Measurements from ENCODE around the gene TMEM91. TPM values are rescaled to one million over a fixed set of nuclear protein-coding genes. Genes with fewer than 3 reads are reported as not detected.

Gene TMEM91
- total RNA-seq, 1 donor from 2014 or later = 9.2 TPM

GRCh38 chr19:41431426-41432386, 55.4 kb downstream of the TMEM91 start:
- DNase-seq (ENCODE audit: extremely low spot score, unreplicated experiment) = no peak
- no peaks in the 10 kb centered on the region for H3K27me3 Mint-ChIP-seq (ENCODE audit: unreplicated experiment)
- peaks cover 9% of the 10 kb centered on the region for H3K4me1 Mint-ChIP-seq (ENCODE audit: unreplicated experiment)
- peaks cover 4% of the 10 kb centered on the region for H3K36me3 Mint-ChIP-seq (ENCODE audit: unreplicated experiment)
- no peaks in the 10 kb centered on the region for H3K9me3 Mint-ChIP-seq (ENCODE audit: unreplicated experiment)
- peak; percentile 35 for TF ChIP-seq CTCF (IDR thresholded peaks at IDR 0.05)
- H3K4me3 Mint-ChIP-seq (ENCODE audit: unreplicated experiment) = no peak overlapping the region
- H3K27ac Mint-ChIP-seq (ENCODE audit: unreplicated experiment) = no peak overlapping the region

- no peak for TF ChIP-seq CTCF (IDR thresholded peaks at IDR 0.05)
- H3K27ac Mint-ChIP-seq (ENCODE audit: unreplicated experiment) = no peak overlapping the region
- peaks cover under 1% of the 10 kb centered on the region for H3K4me1 Mint-ChIP-seq (ENCODE audit: unreplicated experiment)
- H3K36me3 Mint-ChIP-seq (ENCODE audit: unreplicated experiment) = peaks cover 7% of the 10 kb centered on the region
- no peaks in the 10 kb centered on the region for H3K27me3 Mint-ChIP-seq (ENCODE audit: unreplicated experiment)
- H3K9me3 Mint-ChIP-seq (ENCODE audit: unreplicated experiment) = no peaks in the 10 kb centered on the region
- no peak for DNase-seq (ENCODE audit: extremely low spot score, unreplicated experiment)
- H3K4me3 Mint-ChIP-seq (ENCODE audit: unreplicated experiment) = no peak overlapping the region
These were observed 56.8 kb downstream of the TMEM91 start for GRCh38 chr19:41433171-41433570.

Other genes with a start within 250 kb of the TMEM91 start
- not detected in 2 replicates for gene CYP2S1, start 183.3 kb upstream of the TMEM91 start, total RNA-seq
- gene AXL, start 157.3 kb upstream of the TMEM91 start, total RNA-seq = 250 and 265 TPM in 2 replicates
- 226 and 237 TPM in 2 replicates for gene HNRNPUL1, start 112.2 kb upstream of the TMEM91 start, total RNA-seq
- gene CCDC97, start 66.4 kb upstream of the TMEM91 start, total RNA-seq = 34.4 and 35.9 TPM in 2 replicates
- gene TGFB1, start 22.6 kb upstream of the TMEM91 start, total RNA-seq = 244 and 255 TPM in 2 replicates
- gene B9D2, start 12.4 kb upstream of the TMEM91 start, total RNA-seq = 4.6 and 5.5 TPM in 2 replicates
- 10.6 and 11.6 TPM in 2 replicates for gene EXOSC5, start 20.8 kb downstream of the TMEM91 start, total RNA-seq
- gene BCKDHA, start 21.3 kb downstream of the TMEM91 start, total RNA-seq = 12.5 and 19.8 TPM in 2 replicates
- 0.35 and 1.5 TPM in 2 replicates for gene B3GNT8, start 50.8 kb downstream of the TMEM91 start, total RNA-seq
- gene DMAC2, start 63.4 kb downstream of the TMEM91 start, total RNA-seq = 33.3 and 33.8 TPM in 2 replicates
- not detected in 2 replicates for gene ERICH4, start 66.6 kb downstream of the TMEM91 start, total RNA-seq
- gene CEACAM21, start 199.6 kb downstream of the TMEM91 start, total RNA-seq = not detected in 2 replicates